ENCODE measurements around the gene BANF2. TPM values are rescaled to one million over a fixed set of nuclear protein-coding genes. Genes with fewer than 3 reads are reported as not detected.

The BANF2 gene
- total and polyA plus RNA-seq, 2 experiments from 2014 or later: not detected

GRCh38 chr20:17665756-17666155 is 34.0 kb upstream of the BANF2 start:
- peaks cover 97% of the 10 kb centered on the region for H3K79me2 ChIP-seq (replicated peaks; ENCODE audit: insufficient read depth)

More at GRCh38 chr20:17665756-17666155, 34.0 kb upstream of the BANF2 start:
- H3K4me2 ChIP-seq: peak overlapping the region; percentile 41; the same call in 1 of the 2 replicates
- H3K27me3 ChIP-seq (ENCODE audit: insufficient read depth): no peaks in the 10 kb centered on the region
- TF ChIP-seq EZH2phosphoT487 (IDR thresholded peaks at IDR 0.05; ENCODE audit: unreplicated experiment) (no peak), ZNF331 (CRISPR knock-in tag; IDR thresholded peaks at IDR 0.05; ENCODE audit: low read depth) (no peak), POLR2AphosphoS5 (IDR thresholded peaks at IDR 0.05; ENCODE audit: low read depth) (no peak), EZH2 (IDR thresholded peaks at IDR 0.05; ENCODE audit: low read depth, unreplicated experiment) (no peak), CTCF (conservative IDR thresholded peaks at IDR 0.05; ENCODE audit: low read depth in 2 of 2) (no peak), CREB1 (CRISPR knock-in tag; IDR thresholded peaks at IDR 0.05; ENCODE audit: low read depth) (no peak), NANOG (IDR thresholded peaks at IDR 0.05; ENCODE audit: borderline replicate concordance) (no peak), STAT1 (IDR thresholded peaks at IDR 0.05; ENCODE audit: unreplicated experiment) (no peak), JUNB (IDR thresholded peaks at IDR 0.05; ENCODE audit: unreplicated experiment) (no peak)
- TF ChIP-seq, protein P1, sequence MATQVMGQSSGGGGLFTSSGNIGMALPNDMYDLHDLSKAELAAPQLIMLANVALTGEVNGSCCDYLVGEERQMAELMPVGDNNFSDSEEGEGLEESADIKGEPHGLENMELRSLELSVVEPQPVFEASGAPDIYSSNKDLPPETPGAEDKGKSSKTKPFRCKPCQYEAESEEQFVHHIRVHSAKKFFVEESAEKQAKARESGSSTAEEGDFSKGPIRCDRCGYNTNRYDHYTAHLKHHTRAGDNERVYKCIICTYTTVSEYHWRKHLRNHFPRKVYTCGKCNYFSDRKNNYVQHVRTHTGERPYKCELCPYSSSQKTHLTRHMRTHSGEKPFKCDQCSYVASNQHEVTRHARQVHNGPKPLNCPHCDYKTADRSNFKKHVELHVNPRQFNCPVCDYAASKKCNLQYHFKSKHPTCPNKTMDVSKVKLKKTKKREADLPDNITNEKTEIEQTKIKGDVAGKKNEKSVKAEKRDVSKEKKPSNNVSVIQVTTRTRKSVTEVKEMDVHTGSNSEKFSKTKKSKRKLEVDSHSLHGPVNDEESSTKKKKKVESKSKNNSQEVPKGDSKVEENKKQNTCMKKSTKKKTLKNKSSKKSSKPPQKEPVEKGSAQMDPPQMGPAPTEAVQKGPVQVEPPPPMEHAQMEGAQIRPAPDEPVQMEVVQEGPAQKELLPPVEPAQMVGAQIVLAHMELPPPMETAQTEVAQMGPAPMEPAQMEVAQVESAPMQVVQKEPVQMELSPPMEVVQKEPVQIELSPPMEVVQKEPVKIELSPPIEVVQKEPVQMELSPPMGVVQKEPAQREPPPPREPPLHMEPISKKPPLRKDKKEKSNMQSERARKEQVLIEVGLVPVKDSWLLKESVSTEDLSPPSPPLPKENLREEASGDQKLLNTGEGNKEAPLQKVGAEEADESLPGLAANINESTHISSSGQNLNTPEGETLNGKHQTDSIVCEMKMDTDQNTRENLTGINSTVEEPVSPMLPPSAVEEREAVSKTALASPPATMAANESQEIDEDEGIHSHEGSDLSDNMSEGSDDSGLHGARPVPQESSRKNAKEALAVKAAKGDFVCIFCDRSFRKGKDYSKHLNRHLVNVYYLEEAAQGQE (IDR thresholded peaks at IDR 0.05; ENCODE audit: unreplicated experiment): no peak
- TF ChIP-seq, protein P2, sequence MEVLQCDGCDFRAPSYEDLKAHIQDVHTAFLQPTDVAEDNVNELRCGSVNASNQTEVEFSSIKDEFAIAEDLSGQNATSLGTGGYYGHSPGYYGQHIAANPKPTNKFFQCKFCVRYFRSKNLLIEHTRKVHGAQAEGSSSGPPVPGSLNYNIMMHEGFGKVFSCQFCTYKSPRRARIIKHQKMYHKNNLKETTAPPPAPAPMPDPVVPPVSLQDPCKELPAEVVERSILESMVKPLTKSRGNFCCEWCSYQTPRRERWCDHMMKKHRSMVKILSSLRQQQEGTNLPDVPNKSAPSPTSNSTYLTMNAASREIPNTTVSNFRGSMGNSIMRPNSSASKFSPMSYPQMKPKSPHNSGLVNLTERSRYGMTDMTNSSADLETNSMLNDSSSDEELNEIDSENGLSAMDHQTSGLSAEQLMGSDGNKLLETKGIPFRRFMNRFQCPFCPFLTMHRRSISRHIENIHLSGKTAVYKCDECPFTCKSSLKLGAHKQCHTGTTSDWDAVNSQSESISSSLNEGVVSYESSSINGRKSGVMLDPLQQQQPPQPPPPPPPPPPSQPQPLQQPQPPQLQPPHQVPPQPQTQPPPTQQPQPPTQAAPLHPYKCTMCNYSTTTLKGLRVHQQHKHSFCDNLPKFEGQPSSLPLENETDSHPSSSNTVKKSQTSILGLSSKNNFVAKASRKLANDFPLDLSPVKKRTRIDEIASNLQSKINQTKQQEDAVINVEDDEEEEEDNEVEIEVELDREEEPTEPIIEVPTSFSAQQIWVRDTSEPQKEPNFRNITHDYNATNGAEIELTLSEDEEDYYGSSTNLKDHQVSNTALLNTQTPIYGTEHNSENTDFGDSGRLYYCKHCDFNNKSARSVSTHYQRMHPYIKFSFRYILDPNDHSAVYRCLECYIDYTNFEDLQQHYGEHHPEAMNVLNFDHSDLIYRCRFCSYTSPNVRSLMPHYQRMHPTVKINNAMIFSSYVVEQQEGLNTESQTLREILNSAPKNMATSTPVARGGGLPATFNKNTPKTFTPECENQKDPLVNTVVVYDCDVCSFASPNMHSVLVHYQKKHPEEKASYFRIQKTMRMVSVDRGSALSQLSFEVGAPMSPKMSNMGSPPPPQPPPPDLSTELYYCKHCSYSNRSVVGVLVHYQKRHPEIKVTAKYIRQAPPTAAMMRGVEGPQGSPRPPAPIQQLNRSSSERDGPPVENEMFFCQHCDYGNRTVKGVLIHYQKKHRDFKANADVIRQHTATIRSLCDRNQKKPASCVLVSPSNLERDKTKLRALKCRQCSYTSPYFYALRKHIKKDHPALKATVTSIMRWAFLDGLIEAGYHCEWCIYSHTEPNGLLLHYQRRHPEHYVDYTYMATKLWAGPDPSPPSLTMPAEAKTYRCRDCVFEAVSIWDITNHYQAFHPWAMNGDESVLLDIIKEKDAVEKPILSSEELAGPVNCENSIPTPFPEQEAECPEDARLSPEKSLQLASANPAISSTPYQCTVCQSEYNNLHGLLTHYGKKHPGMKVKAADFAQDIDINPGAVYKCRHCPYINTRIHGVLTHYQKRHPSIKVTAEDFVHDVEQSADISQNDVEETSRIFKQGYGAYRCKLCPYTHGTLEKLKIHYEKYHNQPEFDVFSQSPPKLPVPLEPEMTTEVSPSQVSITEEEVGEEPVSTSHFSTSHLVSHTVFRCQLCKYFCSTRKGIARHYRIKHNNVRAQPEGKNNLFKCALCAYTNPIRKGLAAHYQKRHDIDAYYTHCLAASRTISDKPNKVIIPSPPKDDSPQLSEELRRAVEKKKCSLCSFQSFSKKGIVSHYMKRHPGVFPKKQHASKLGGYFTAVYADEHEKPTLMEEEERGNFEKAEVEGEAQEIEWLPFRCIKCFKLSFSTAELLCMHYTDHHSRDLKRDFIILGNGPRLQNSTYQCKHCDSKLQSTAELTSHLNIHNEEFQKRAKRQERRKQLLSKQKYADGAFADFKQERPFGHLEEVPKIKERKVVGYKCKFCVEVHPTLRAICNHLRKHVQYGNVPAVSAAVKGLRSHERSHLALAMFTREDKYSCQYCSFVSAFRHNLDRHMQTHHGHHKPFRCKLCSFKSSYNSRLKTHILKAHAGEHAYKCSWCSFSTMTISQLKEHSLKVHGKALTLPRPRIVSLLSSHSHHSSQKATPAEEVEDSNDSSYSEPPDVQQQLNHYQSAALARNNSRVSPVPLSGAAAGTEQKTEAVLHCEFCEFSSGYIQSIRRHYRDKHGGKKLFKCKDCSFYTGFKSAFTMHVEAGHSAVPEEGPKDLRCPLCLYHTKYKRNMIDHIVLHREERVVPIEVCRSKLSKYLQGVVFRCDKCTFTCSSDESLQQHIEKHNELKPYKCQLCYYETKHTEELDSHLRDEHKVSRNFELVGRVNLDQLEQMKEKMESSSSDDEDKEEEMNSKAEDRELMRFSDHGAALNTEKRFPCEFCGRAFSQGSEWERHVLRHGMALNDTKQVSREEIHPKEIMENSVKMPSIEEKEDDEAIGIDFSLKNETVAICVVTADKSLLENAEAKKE (CRISPR knock-in tag; IDR thresholded peaks at IDR 0.05): no peak
- TF ChIP-seq, protein P3, sequence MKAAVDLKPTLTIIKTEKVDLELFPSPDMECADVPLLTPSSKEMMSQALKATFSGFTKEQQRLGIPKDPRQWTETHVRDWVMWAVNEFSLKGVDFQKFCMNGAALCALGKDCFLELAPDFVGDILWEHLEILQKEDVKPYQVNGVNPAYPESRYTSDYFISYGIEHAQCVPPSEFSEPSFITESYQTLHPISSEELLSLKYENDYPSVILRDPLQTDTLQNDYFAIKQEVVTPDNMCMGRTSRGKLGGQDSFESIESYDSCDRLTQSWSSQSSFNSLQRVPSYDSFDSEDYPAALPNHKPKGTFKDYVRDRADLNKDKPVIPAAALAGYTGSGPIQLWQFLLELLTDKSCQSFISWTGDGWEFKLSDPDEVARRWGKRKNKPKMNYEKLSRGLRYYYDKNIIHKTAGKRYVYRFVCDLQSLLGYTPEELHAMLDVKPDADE (IDR thresholded peaks at IDR 0.05): no peak
- Mint-ChIP-seq H3K36me3 (ENCODE audit: low read depth) (peaks cover 17% of the 10 kb centered on the region), H3K4me1 (peaks cover 72% of the 10 kb centered on the region), H3K9me3 (no peaks in the 10 kb centered on the region), H3K27me3 (ENCODE audit: insufficient read depth, low read depth, poor library complexity) (peaks cover 2% of the 10 kb centered on the region), H3K4me3 (no peak overlapping the region), H3K27ac (no peak overlapping the region)
- ATAC-seq (no peak), DNase-seq (ENCODE audit: low spot score) (no peak)
- peaks cover 22% of the 10 kb centered on the region for H4K20me1 ChIP-seq (replicated peaks; ENCODE audit: insufficient read depth)
- H2AFZ ChIP-seq: no peak overlapping the region
- H3K27ac ChIP-seq (ENCODE audit: low read depth): no peak overlapping the region; the same call in 1 of the 2 replicates
- no peaks in the 10 kb centered on the region for H3K9me2 ChIP-seq (ENCODE audit: insufficient read depth)
- H3K4me1 ChIP-seq (ENCODE audit: insufficient read depth): peaks cover 44% of the 10 kb centered on the region
- H3F3A ChIP-seq (replicated peaks; ENCODE audit: low read depth): no peaks in the 10 kb centered on the region
- H3K4me3 ChIP-seq: no peak overlapping the region
- no peaks in the 10 kb centered on the region for H3K36me3 ChIP-seq (ENCODE audit: insufficient read depth)
